ENCODE data around the gene SLC23A2. TPM values are rescaled to one million over a fixed set of nuclear protein-coding genes. Genes with fewer than 3 reads are reported as not detected.

Gene SLC23A2
- total RNA-seq, 1 experiment from 2014 or later, result 37.3 TPM

DNA sequence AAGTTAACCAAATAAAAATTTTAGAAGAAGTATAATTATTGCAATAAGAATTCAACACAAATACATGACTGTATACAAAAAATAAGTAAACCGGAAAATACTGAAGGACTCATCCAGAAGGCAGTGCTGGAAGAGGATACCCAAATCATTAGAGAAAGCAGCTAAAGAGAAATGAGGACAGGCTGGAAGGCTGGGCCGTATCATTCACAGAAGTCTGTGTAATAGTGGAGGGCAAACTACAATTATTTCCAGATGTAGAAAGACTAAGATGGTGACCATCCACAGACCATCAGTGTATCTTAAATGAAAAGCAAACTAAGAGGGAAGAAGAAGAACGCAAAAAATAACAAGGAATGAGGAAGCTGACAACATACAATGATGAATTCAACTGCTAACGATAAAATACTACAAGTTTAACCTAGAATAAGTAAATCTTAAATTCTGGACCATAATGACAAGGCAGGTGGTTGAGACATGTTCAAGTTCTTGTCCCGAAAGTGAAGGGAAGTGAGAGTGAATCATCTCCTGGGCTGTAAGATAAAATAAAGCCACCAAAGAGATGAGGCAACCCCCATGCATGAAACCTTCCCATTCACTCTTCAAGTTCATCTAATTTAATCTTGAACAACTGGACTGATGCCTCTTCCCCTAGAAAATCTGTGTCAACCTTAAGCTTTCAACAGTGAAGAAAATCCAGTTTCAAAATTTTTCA is 71.5 kb downstream of the SLC23A2 start:
- Histone ChIP-seq H3K4me1 (no peaks in the 10 kb centered on the region), H3K36me3 (ENCODE audit: control insufficient read depth, insufficient read depth, low read length) (no peaks in the 10 kb centered on the region), H3K9me3 (no peaks in the 10 kb centered on the region), H3K27me3 (replicated peaks; ENCODE audit: control insufficient read depth, insufficient read depth, low read length) (no peaks in the 10 kb centered on the region), H3K4me3 (ENCODE audit: low read depth, low read length) (no peak overlapping the region)
- Mint-ChIP-seq H3K4me3 (ENCODE audit: unreplicated experiment) (no peak overlapping the region), H3K27me3 (ENCODE audit: insufficient read depth, unreplicated experiment) (no peaks in the 10 kb centered on the region), H3K9me3 (ENCODE audit: unreplicated experiment) (no peaks in the 10 kb centered on the region), H3K36me3 (ENCODE audit: insufficient read depth, unreplicated experiment) (peaks cover 7% of the 10 kb centered on the region), H3K4me1 (ENCODE audit: low read depth, unreplicated experiment) (no peaks in the 10 kb centered on the region), H3K27ac (ENCODE audit: unreplicated experiment) (no peak overlapping the region)
- intact Hi-C loops (cut with micrococcal nuclease; ENCODE audit: unreplicated experiment), result no loop called here
- TF ChIP-seq, protein P1, sequence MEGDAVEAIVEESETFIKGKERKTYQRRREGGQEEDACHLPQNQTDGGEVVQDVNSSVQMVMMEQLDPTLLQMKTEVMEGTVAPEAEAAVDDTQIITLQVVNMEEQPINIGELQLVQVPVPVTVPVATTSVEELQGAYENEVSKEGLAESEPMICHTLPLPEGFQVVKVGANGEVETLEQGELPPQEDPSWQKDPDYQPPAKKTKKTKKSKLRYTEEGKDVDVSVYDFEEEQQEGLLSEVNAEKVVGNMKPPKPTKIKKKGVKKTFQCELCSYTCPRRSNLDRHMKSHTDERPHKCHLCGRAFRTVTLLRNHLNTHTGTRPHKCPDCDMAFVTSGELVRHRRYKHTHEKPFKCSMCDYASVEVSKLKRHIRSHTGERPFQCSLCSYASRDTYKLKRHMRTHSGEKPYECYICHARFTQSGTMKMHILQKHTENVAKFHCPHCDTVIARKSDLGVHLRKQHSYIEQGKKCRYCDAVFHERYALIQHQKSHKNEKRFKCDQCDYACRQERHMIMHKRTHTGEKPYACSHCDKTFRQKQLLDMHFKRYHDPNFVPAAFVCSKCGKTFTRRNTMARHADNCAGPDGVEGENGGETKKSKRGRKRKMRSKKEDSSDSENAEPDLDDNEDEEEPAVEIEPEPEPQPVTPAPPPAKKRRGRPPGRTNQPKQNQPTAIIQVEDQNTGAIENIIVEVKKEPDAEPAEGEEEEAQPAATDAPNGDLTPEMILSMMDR (IDR thresholded peaks at IDR 0.05; ENCODE audit: insufficient read depth in 1 of 2, low read depth in 1 of 2, low read length in 1 of 2, severe bottlenecking in 1 of 2, unreplicated experiment in 1 of 2), result no peak
- no TSS peak for BruUV-seq (replicated peaks)
- DNase-seq, result no peak
- POLR2A ChIA-PET, result no interaction called here
- CTCF ChIA-PET, result no interaction called here

- no peak overlapping the region for H3K27ac Mint-ChIP-seq (ENCODE audit: unreplicated experiment)
- intact Hi-C loops (cut with micrococcal nuclease; ENCODE audit: unreplicated experiment), result no loop called here
- BruUV-seq (replicated peaks), result no TSS peak
- no peak for DNase-seq
- Histone ChIP-seq H3K9me3 (no peaks in the 10 kb centered on the region), H3K4me3 (ENCODE audit: low read depth, low read length) (no peak overlapping the region), H3K4me1 (no peaks in the 10 kb centered on the region), H3K27me3 (replicated peaks; ENCODE audit: control insufficient read depth, insufficient read depth, low read length) (no peaks in the 10 kb centered on the region), H3K36me3 (ENCODE audit: control insufficient read depth, insufficient read depth, low read length) (no peaks in the 10 kb centered on the region)
- no peaks in the 10 kb centered on the region for H3K9me3 Mint-ChIP-seq (ENCODE audit: unreplicated experiment)
- POLR2A ChIA-PET, result no interaction called here
- TF ChIP-seq, protein P1 (IDR thresholded peaks at IDR 0.05; ENCODE audit: insufficient read depth in 1 of 2, low read depth in 1 of 2, low read length in 1 of 2, severe bottlenecking in 1 of 2, unreplicated experiment in 1 of 2), result no peak
- no peak overlapping the region for H3K4me3 Mint-ChIP-seq (ENCODE audit: unreplicated experiment)
- no peaks in the 10 kb centered on the region for H3K4me1 Mint-ChIP-seq (ENCODE audit: low read depth, unreplicated experiment)
- no peaks in the 10 kb centered on the region for H3K27me3 Mint-ChIP-seq (ENCODE audit: insufficient read depth, unreplicated experiment)
- H3K36me3 Mint-ChIP-seq (ENCODE audit: insufficient read depth, unreplicated experiment), result peaks cover 7% of the 10 kb centered on the region
- CTCF ChIA-PET, result no interaction called here
Measured at GRCh38 chr20:4926531-4927156, 74.7 kb downstream of the SLC23A2 start.

- POLR2A ChIA-PET, result no interaction called here
- DNase-seq, result no peak
- no peak overlapping the region for H3K27ac Mint-ChIP-seq (ENCODE audit: unreplicated experiment)
- no peaks in the 10 kb centered on the region for H3K27me3 ChIP-seq (replicated peaks; ENCODE audit: control insufficient read depth, insufficient read depth, low read length)
- TF ChIP-seq, protein P1 (IDR thresholded peaks at IDR 0.05; ENCODE audit: insufficient read depth in 1 of 2, low read depth in 1 of 2, low read length in 1 of 2, severe bottlenecking in 1 of 2, unreplicated experiment in 1 of 2), result no peak
- H3K27me3 Mint-ChIP-seq (ENCODE audit: insufficient read depth, unreplicated experiment), result no peaks in the 10 kb centered on the region
- no peaks in the 10 kb centered on the region for H3K4me1 Mint-ChIP-seq (ENCODE audit: low read depth, unreplicated experiment)
- H3K4me1 ChIP-seq, result no peaks in the 10 kb centered on the region
- H3K4me3 ChIP-seq (ENCODE audit: low read depth, low read length), result no peak overlapping the region
- no peak overlapping the region for H3K4me3 Mint-ChIP-seq (ENCODE audit: unreplicated experiment)
- no TSS peak for BruUV-seq (replicated peaks)
- H3K9me3 ChIP-seq, result no peaks in the 10 kb centered on the region
- intact Hi-C loops (cut with micrococcal nuclease; ENCODE audit: unreplicated experiment), result no loop called here
- CTCF ChIA-PET, result no interaction called here
- peaks cover 7% of the 10 kb centered on the region for H3K36me3 Mint-ChIP-seq (ENCODE audit: insufficient read depth, unreplicated experiment)
- no peaks in the 10 kb centered on the region for H3K9me3 Mint-ChIP-seq (ENCODE audit: unreplicated experiment)
- no peaks in the 10 kb centered on the region for H3K36me3 ChIP-seq (ENCODE audit: control insufficient read depth, insufficient read depth, low read length)
Measured at GRCh38 chr20:4925842-4926530, 75.3 kb downstream of the SLC23A2 start.
